HG03139 (cell line): Measurements from ENCODE around the gene CLPTM1.
"Not testable (repeated sequence)": the region's sequence is repeated elsewhere in the genome, so short reads cannot be mapped to it uniquely, and the experiment has no call there.

ENCODE experiments used
- ATAC-seq: cut with Tn5 transposase; IDR thresholded peaks from one replicate; pipeline ENCODE4 v1.9.1; 2021; ENCODE audit not compliant: unreplicated experiment

The CLPTM1 gene

GRCh38 chr19:44973982-44974735 is 19.0 kb downstream of the CLPTM1 start:
- ATAC-seq = no peak

- no peak for ATAC-seq
Measured at GRCh38 chr19:44974857-44975256, 19.7 kb downstream of the CLPTM1 start.

- no peak for ATAC-seq
Measured at GRCh38 chr19:44975444-44975843, 20.3 kb downstream of the CLPTM1 start.

GRCh38 chr19:44984005-44984404 is 28.8 kb downstream of the CLPTM1 start:
- no peak for ATAC-seq

- ATAC-seq = no peak
Measured at GRCh38 chr19:44985445-44985844, 30.3 kb downstream of the CLPTM1 start.

GRCh38 chr19:44986389-44986788 is 31.2 kb downstream of the CLPTM1 start:
- ATAC-seq = no peak

- no peak for ATAC-seq
Measured at GRCh38 chr19:44987148-44987675, 32.0 kb downstream of the CLPTM1 start.

GRCh38 chr19:44988273-44988672 is 33.1 kb downstream of the CLPTM1 start:
- ATAC-seq = no peak

- no peak for ATAC-seq
Measured at GRCh38 chr19:44988896-44989556, 33.8 kb downstream of the CLPTM1 start.

GRCh38 chr19:44990459-44990858 is 35.3 kb downstream of the CLPTM1 start:
- ATAC-seq = no peak

GRCh38 chr19:44990966-44991365 is 35.8 kb downstream of the CLPTM1 start:
- ATAC-seq = no peak

- no peak for ATAC-seq
Measured at GRCh38 chr19:44992336-44993163, 37.4 kb downstream of the CLPTM1 start.

GRCh38 chr19:44993526-44993925 is 38.3 kb downstream of the CLPTM1 start:
- ATAC-seq = no peak

GRCh38 chr19:44993926-44994537 is 38.9 kb downstream of the CLPTM1 start:
- no peak for ATAC-seq

GRCh38 chr19:44998025-44998424 is 42.8 kb downstream of the CLPTM1 start:
- no peak for ATAC-seq

GRCh38 chr19:44999131-44999925 is 44.1 kb downstream of the CLPTM1 start:
- not testable (repeated sequence) for ATAC-seq

GRCh38 chr19:45000665-45001064 is 45.5 kb downstream of the CLPTM1 start:
- ATAC-seq = not testable (repeated sequence)

- peak; percentile 39 for ATAC-seq
Measured at GRCh38 chr19:45001087-45001739, 46.0 kb downstream of the CLPTM1 start, which contains the start of gene RELB. RELB (plus strand) TSS chr19:45001464; CDS start chr19:45001580, 116 bp downstream.

- ATAC-seq = no peak
Measured at GRCh38 chr19:45003485-45003884, 48.3 kb downstream of the CLPTM1 start.

GRCh38 chr19:45005787-45006186 is 50.6 kb downstream of the CLPTM1 start:
- ATAC-seq = no peak
